Astrocyte of the cerebellum (primary cell): ENCODE data around the gene BIRC6.

Source experiments
- DNase-seq: peaks from one replicate; pipeline ENCODE4 v3.0.0-alpha.2; 2011; ENCODE audit warnings: low read depth
- H3K4me3 ChIP-seq: 2 replicates; pipeline ENCODE4 v1.5.1; 2011; ENCODE audit warnings: mild to moderate bottlenecking, low read depth, low read length, moderate library complexity
- in situ Hi-C: cut with HindIII; loops from 2 replicates; pipeline ENCODE4 v1.10.0; 2017; ENCODE audit warnings: low sequenced_read_pairs
- TF ChIP-seq, protein P1 (sequence below): IDR thresholded peaks from 2 replicates; pipeline ENCODE4 v1.5.1; 2012; ENCODE audit warnings: low read length, low read depth, moderate library complexity, mild to moderate bottlenecking; ENCODE audit errors: missing control alignments

The BIRC6 gene

DNA sequence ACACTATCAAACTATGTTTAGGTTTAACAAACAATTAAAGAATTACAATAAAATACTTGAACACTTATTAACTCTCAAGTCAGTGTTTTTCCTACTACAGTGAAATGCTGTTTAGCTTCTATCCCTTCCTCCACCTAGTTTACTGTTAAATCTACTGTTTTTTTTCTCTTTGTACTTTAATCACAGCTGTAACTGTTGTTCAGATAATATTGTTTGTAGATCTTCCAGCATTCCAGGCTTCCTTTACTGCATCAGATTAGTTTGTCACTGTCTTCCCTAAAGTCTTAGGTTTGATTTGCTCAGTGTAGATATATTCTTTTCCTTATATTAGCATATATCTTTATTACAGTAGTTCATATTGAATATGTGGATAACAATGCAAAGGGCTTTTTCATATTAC, 22.5 kb downstream of the BIRC6 start:
- TF ChIP-seq, protein P1, sequence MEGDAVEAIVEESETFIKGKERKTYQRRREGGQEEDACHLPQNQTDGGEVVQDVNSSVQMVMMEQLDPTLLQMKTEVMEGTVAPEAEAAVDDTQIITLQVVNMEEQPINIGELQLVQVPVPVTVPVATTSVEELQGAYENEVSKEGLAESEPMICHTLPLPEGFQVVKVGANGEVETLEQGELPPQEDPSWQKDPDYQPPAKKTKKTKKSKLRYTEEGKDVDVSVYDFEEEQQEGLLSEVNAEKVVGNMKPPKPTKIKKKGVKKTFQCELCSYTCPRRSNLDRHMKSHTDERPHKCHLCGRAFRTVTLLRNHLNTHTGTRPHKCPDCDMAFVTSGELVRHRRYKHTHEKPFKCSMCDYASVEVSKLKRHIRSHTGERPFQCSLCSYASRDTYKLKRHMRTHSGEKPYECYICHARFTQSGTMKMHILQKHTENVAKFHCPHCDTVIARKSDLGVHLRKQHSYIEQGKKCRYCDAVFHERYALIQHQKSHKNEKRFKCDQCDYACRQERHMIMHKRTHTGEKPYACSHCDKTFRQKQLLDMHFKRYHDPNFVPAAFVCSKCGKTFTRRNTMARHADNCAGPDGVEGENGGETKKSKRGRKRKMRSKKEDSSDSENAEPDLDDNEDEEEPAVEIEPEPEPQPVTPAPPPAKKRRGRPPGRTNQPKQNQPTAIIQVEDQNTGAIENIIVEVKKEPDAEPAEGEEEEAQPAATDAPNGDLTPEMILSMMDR = no peak
- no peak for DNase-seq
- in situ Hi-C loops = no loop called here
- H3K4me3 ChIP-seq = no peak overlapping the region

DNA sequence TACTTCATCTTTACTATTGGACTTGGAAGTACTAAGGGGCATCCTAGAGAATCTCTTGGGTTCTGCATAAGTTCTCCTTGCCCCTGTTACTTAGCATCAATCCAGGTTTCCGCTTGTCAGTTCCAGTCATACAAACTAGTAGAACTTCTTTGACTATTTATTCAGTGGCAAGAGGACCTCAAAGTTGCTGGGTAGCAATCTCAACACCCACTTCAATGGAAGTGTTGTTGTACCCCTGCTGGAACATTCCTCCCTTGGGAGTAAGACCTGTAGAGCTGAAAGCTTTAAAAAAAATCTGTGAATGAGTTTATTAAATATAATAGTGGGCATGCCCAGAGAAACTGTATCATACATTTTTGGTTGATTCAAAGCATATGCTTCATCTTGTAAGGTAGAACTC, 27.0 kb downstream of the BIRC6 start:
- no peak for DNase-seq
- TF ChIP-seq, protein P1 = no peak
- no peak overlapping the region for H3K4me3 ChIP-seq
- in situ Hi-C loops = loop anchor here (5.0 kb wide), 1 partner anchor 88 kb away; no protein-coding TSS in a partner anchor

DNA sequence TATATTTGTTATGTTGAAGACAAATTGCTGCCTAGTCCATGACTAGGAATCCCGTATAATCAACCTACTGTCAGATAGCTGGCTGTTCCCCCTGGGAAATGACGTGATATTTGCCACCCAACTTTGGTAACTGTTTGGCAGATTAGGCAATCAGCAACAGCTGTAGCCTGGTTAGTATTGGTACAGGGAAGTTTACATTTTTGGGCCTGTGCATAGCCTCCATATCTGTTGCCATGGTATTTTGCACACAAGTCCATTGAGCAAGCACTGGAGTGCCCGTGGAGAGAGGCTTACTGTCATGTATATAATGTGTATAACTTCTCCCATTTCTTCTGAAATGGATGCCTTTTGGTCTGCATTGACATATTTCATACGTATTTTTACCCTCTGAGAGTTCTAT, 27.7 kb downstream of the BIRC6 start:
- DNase-seq = no peak
- TF ChIP-seq, protein P1 = no peak
- in situ Hi-C loops = loop anchor here (5.0 kb wide), 1 partner anchor 88 kb away; no protein-coding TSS in a partner anchor
- H3K4me3 ChIP-seq = no peak overlapping the region

DNA sequence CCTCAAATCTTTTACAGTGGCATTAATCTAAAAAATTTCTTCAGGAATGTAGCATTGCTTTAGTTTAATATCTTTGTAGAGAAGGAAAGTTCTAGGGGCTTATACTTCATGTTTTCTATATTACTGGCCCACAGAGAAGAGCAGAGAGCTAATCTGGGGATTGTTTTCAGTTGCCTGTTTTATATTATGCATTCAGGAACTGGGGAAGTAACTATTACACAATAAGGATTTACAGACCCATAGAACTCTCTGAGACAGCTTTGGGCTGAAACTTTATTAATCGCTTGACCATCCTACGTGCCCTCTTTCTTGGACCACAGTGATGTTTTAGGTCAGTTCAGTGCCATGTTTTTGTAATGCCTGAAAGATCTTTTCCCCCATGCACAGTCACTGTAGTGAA, 29.9 kb downstream of the BIRC6 start:
- in situ Hi-C loops = no loop called here
- no peak for DNase-seq
- H3K4me3 ChIP-seq = no peak overlapping the region
- TF ChIP-seq, protein P1 = no peak

DNA sequence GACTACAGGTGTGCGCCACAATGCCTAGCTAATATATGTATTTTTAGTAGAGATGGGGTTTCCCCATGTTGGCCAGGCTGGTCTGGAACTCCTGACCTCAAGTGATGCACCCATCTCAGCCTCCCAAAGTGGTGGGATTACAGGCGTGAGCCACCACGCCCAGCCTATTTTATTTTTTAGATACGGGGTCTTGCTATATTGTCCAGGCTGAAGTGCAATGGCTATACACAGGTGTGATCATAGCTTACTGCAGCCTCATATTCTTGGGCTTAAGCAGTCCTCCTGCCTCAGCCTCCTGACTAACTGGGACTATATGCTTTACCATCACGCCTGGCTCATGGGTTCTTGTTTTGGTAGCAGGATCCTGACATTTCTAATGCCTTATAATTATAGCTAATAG, 42.4 kb downstream of the BIRC6 start:
- TF ChIP-seq, protein P1 = no peak

DNA sequence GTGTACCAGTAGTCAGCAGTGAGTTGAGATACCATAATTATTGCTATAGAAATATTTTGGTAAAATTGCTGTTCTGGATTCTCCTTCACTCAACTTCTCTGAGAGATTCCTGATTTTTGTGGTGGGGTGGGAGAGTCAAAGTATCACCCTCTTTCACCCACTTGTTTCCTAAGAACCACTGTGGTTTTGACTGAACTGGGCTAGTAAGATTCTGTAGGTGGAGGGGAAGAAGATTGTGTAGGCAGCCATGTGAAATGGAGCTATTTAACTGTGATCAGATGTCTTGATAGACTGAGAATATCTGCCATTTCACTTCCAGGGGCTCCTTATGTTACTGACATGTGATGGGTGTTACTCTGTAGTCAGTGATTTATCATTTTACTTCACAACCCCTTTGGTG, 45.3 kb downstream of the BIRC6 start:
- no peak for DNase-seq
- H3K4me3 ChIP-seq = no peak overlapping the region
- TF ChIP-seq, protein P1 = no peak
- in situ Hi-C loops = no loop called here

More for the DNA sequence above, 42.4 kb downstream of the BIRC6 start:
- no peak overlapping the region for H3K4me3 ChIP-seq
- no peak for DNase-seq
- in situ Hi-C loops = no loop called here

DNA sequence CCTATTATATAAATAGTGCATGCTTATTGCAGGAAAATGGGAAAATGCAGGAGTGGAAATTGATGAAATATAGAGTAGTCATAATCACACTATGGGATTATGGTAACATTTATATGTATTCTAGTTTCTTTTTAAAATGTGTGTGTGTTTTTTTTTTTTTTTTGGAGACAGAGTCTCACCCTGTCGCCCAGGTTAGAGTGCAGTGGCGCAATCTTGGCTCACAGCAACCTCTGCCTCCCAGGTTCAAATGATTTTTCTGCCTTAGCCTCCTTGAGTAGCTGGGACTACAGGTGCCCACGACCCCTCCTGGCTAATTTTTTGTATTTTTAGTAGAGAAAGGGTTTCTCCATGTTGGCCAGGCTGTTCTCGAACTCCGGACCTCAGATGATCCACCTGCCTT, 47.0 kb downstream of the BIRC6 start:
- TF ChIP-seq, protein P1 = no peak
- no peak for DNase-seq
- H3K4me3 ChIP-seq = no peak overlapping the region
- in situ Hi-C loops = no loop called here
